K562 (cell line): ENCODE measurements around the gene MRPL16. TPM values are rescaled to one million over a fixed set of nuclear protein-coding genes. Genes with fewer than 3 reads are reported as not detected.

Experiments
- CLOCK ChIP-seq: fragments of 250-450 bp; sonication (Bioruptor Pico); IDR thresholded peaks from 2 replicates; pipeline ENCODE4 v1.4.0; 2020; ENCODE audit warnings: mild to moderate bottlenecking, moderate library complexity, borderline replicate concordance
- SPI1 ChIP-seq: IDR thresholded peaks from 2 replicates; pipeline ENCODE4 v1.6.1; 2011; ENCODE audit warnings: low read depth, low read length, control low read depth, borderline replicate concordance
- TARDBP ChIP-seq: fragments of 450-650 bp; IDR thresholded peaks from 2 replicates; pipeline ENCODE4 v1.6.1; 2016
- ZNF584 ChIP-seq: fragments of 200-800 bp; sonication (Bioruptor generic); IDR thresholded peaks from 2 replicates; pipeline ENCODE4 v1.6.1; 2016; ENCODE audit warnings: low read depth, mild to moderate bottlenecking, missing genetic modification characterization, missing compliant biosample characterization
- polyA plus RNA-seq, 8 experiments: library from polyadenylated mRNA; depleted of rRNA in 4 of 8; stranded (reverse) in 5 of 8; unstranded in 3 of 8; fragments of >200 nt; fragmentation: Nextera tagmentation in 2 of 8; fragmentation: Illumina TruSeq in 1 of 8; extraction: Ambion mirVana in 2 of 8; extraction: Trizol in 1 of 8; gene quantifications; 2 replicates each; pipeline versions ENCODE4 v1.2.1 to v1.2.3, GENCODE V29; 2011 to 2014; ENCODE audit warnings: inconsistent platforms in 1 of 8, missing spikeins in 1 of 8
- total RNA-seq, 7 experiments: library from RNA; depleted of rRNA in 6 of 7; stranded (reverse); fragments of >200 nt in 6 of 7; fragmentation: Illumina TruSeq in 2 of 7; extraction: Trizol in 2 of 7; gene quantifications; 2 replicates each; pipeline versions ENCODE4 v1.2.1 to v1.2.3, GENCODE V29; 2011 to 2021; ENCODE audit warnings: low replicate concordance in 1 of 7
- TF ChIP-seq, protein P1 (sequence below): fragments of 250-450 bp; sonication (Bioruptor Pico); IDR thresholded peaks from 2 replicates; pipeline ENCODE4 v1.4.0; 2020; ENCODE audit warnings: mild to moderate bottlenecking, moderate library complexity
- TF ChIP-seq, protein P2 (sequence below): sonication (generic); formaldehyde crosslinking; IDR thresholded peaks from 2 replicates; pipeline ENCODE4 v1.8.1; 2023; ENCODE audit warnings: missing genetic modification reagents, mild to moderate bottlenecking, borderline replicate concordance

Gene MRPL16
- total and polyA plus RNA-seq, 9 of the 15 experiments (the other 6 are each of a cell fraction or from before 2014, with no cell fraction given): 63.3 to 209 (median 157) TPM

DNA sequence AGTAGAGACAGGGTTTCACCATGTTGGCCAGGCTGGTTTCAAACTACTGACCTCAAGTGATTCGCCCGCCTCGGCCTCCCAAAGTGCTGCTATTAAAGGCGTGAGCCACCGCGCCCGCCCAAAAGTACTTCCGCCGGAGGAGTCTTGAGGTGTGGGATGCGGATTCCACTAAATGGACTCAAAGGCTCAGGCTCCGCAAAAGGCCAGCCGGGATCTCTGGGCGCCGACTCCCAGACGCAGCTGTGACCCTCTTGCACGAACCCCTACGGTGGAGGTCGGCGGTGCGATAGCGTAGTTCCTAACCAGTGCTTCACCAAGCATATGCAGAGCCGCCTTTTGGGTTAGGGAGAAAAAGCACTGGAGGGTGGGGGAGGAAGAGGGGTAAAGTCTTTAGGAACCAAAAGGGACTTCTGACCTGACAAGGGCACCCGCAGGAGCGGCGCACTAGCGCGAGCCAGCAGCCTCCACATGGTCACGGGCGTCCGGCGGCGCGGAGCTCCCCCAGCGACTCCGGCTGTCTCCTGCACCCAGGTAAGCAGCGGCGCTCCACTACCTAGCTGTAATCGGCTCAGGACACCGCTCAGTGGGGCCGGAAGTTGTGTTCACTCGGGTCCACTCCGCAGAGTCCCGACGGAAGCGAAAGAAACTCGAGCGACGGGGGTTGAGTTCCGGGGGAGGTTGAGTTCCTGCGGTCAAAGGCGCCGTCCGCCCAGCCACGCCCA, at the start of gene MRPL16 (continued):
- TF ChIP-seq CLOCK (CRISPR knock-in tag) (no peak), SPI1 (no peak), ZNF584 (CRISPR knock-in tag) (no peak), TARDBP (no peak)
- TF ChIP-seq, protein P1, sequence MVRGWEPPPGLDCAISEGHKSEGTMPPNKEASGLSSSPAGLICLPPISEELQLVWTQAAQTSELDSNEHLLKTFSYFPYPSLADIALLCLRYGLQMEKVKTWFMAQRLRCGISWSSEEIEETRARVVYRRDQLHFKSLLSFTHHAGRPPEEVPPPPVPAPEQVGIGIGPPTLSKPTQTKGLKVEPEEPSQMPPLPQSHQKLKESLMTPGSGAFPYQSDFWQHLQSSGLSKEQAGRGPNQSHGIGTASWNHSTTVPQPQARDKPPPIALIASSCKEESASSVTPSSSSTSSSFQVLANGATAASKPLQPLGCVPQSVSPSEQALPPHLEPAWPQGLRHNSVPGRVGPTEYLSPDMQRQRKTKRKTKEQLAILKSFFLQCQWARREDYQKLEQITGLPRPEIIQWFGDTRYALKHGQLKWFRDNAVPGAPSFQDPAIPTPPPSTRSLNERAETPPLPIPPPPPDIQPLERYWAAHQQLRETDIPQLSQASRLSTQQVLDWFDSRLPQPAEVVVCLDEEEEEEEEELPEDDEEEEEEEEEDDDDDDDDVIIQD (CRISPR knock-in tag): no peak
- TF ChIP-seq, protein P2, sequence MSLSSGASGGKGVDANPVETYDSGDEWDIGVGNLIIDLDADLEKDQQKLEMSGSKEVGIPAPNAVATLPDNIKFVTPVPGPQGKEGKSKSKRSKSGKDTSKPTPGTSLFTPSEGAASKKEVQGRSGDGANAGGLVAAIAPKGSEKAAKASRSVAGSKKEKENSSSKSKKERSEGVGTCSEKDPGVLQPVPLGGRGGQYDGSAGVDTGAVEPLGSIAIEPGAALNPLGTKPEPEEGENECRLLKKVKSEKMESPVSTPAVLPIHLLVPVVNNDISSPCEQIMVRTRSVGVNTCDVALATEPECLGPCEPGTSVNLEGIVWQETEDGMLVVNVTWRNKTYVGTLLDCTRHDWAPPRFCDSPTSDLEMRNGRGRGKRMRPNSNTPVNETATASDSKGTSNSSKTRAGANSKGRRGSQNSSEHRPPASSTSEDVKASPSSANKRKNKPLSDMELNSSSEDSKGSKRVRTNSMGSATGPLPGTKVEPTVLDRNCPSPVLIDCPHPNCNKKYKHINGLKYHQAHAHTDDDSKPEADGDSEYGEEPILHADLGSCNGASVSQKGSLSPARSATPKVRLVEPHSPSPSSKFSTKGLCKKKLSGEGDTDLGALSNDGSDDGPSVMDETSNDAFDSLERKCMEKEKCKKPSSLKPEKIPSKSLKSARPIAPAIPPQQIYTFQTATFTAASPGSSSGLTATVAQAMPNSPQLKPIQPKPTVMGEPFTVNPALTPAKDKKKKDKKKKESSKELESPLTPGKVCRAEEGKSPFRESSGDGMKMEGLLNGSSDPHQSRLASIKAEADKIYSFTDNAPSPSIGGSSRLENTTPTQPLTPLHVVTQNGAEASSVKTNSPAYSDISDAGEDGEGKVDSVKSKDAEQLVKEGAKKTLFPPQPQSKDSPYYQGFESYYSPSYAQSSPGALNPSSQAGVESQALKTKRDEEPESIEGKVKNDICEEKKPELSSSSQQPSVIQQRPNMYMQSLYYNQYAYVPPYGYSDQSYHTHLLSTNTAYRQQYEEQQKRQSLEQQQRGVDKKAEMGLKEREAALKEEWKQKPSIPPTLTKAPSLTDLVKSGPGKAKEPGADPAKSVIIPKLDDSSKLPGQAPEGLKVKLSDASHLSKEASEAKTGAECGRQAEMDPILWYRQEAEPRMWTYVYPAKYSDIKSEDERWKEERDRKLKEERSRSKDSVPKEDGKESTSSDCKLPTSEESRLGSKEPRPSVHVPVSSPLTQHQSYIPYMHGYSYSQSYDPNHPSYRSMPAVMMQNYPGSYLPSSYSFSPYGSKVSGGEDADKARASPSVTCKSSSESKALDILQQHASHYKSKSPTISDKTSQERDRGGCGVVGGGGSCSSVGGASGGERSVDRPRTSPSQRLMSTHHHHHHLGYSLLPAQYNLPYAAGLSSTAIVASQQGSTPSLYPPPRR (CRISPR knock-in tag): no peak
